Measurements from ENCODE around the gene ZDBF2.
"Not testable (repeated sequence)": the region's sequence is repeated elsewhere in the genome, so short reads cannot be mapped to it uniquely, and the experiment has no call there.

The ZDBF2 gene

GRCh38 chr2:206250041-206250897, 24.2 kb upstream of the ZDBF2 start:
- TF ChIP-seq JUND (IDR thresholded peaks at IDR 0.05; ENCODE audit: low read depth), result no peak
- in situ Hi-C loops (cut with HindIII; ENCODE audit: low pct_unique_long_range_greater_than_20kb, low sequenced_read_pairs), result no loop called here
- no peak for DNase-seq (ENCODE audit: low read depth in 1 of 2, low spot score in 1 of 2)

- DNase-seq (ENCODE audit: low read depth in 1 of 2, low spot score in 1 of 2), result no peak
- in situ Hi-C loops (cut with HindIII; ENCODE audit: low pct_unique_long_range_greater_than_20kb, low sequenced_read_pairs), result no loop called here
- no peak for TF ChIP-seq JUND (IDR thresholded peaks at IDR 0.05; ENCODE audit: low read depth)
Observed at GRCh38 chr2:206253125-206253776, 21.2 kb upstream of the ZDBF2 start.

GRCh38 chr2:206253777-206254166, 20.7 kb upstream of the ZDBF2 start:
- TF ChIP-seq JUND (IDR thresholded peaks at IDR 0.05; ENCODE audit: low read depth), result no peak
- in situ Hi-C loops (cut with HindIII; ENCODE audit: low pct_unique_long_range_greater_than_20kb, low sequenced_read_pairs), result no loop called here

GRCh38 chr2:206255003-206255402, 19.5 kb upstream of the ZDBF2 start:
- DNase-seq (ENCODE audit: low read depth in 1 of 2, low spot score in 1 of 2), result no peak
- in situ Hi-C loops (cut with HindIII; ENCODE audit: low pct_unique_long_range_greater_than_20kb, low sequenced_read_pairs), result no loop called here
- TF ChIP-seq JUND (IDR thresholded peaks at IDR 0.05; ENCODE audit: low read depth), result no peak

More at GRCh38 chr2:206253777-206254166, 20.7 kb upstream of the ZDBF2 start:
- DNase-seq (ENCODE audit: low read depth in 1 of 2, low spot score in 1 of 2), result no peak

GRCh38 chr2:206256706-206257205, 17.7 kb upstream of the ZDBF2 start:
- TF ChIP-seq JUND (IDR thresholded peaks at IDR 0.05; ENCODE audit: low read depth), result no peak
- in situ Hi-C loops (cut with HindIII; ENCODE audit: low pct_unique_long_range_greater_than_20kb, low sequenced_read_pairs), result no loop called here
- DNase-seq (ENCODE audit: low read depth in 1 of 2, low spot score in 1 of 2), result no peak

GRCh38 chr2:206257350-206257749, 17.1 kb upstream of the ZDBF2 start:
- TF ChIP-seq JUND (IDR thresholded peaks at IDR 0.05; ENCODE audit: low read depth), result no peak
- in situ Hi-C loops (cut with HindIII; ENCODE audit: low pct_unique_long_range_greater_than_20kb, low sequenced_read_pairs), result no loop called here
- DNase-seq (ENCODE audit: low read depth in 1 of 2, low spot score in 1 of 2), result no peak

- DNase-seq (ENCODE audit: low read depth in 1 of 2, low spot score in 1 of 2), result no peak
- in situ Hi-C loops (cut with HindIII; ENCODE audit: low pct_unique_long_range_greater_than_20kb, low sequenced_read_pairs), result no loop called here
- TF ChIP-seq JUND (IDR thresholded peaks at IDR 0.05; ENCODE audit: low read depth), result no peak
Observed at GRCh38 chr2:206257861-206258260, 16.6 kb upstream of the ZDBF2 start.

- in situ Hi-C loops (cut with HindIII; ENCODE audit: low pct_unique_long_range_greater_than_20kb, low sequenced_read_pairs), result not testable (repeated sequence)
Observed at GRCh38 chr2:206258615-206259014, 15.8 kb upstream of the ZDBF2 start.

GRCh38 chr2:206259376-206260187, 14.9 kb upstream of the ZDBF2 start:
- no peak for DNase-seq (ENCODE audit: low read depth in 1 of 2, low spot score in 1 of 2)
- in situ Hi-C loops (cut with HindIII; ENCODE audit: low pct_unique_long_range_greater_than_20kb, low sequenced_read_pairs), result no loop called here
- no peak for TF ChIP-seq JUND (IDR thresholded peaks at IDR 0.05; ENCODE audit: low read depth)

More at GRCh38 chr2:206258615-206259014, 15.8 kb upstream of the ZDBF2 start:
- DNase-seq (ENCODE audit: low read depth in 1 of 2, low spot score in 1 of 2), result not testable (repeated sequence)

GRCh38 chr2:206260188-206261012, 14.1 kb upstream of the ZDBF2 start:
- in situ Hi-C loops (cut with HindIII; ENCODE audit: low pct_unique_long_range_greater_than_20kb, low sequenced_read_pairs), result no loop called here
- TF ChIP-seq JUND (IDR thresholded peaks at IDR 0.05; ENCODE audit: low read depth), result no peak
- peak in 1 of 2 experiments; percentile 22 for DNase-seq (ENCODE audit: low read depth in 1 of 2, low spot score in 1 of 2)

GRCh38 chr2:206263959-206264603, 10.4 kb upstream of the ZDBF2 start:
- in situ Hi-C loops (cut with HindIII; ENCODE audit: low pct_unique_long_range_greater_than_20kb, low sequenced_read_pairs), result no loop called here
- no peak for DNase-seq (ENCODE audit: low read depth in 1 of 2, low spot score in 1 of 2)
- no peak for TF ChIP-seq JUND (IDR thresholded peaks at IDR 0.05; ENCODE audit: low read depth)

All from T47D (cell line).